ENCODE measurements around the gene RAB15.
A peak's percentile ranks its signal among the peaks of the same experiment; 100 is the strongest.

DNA sequence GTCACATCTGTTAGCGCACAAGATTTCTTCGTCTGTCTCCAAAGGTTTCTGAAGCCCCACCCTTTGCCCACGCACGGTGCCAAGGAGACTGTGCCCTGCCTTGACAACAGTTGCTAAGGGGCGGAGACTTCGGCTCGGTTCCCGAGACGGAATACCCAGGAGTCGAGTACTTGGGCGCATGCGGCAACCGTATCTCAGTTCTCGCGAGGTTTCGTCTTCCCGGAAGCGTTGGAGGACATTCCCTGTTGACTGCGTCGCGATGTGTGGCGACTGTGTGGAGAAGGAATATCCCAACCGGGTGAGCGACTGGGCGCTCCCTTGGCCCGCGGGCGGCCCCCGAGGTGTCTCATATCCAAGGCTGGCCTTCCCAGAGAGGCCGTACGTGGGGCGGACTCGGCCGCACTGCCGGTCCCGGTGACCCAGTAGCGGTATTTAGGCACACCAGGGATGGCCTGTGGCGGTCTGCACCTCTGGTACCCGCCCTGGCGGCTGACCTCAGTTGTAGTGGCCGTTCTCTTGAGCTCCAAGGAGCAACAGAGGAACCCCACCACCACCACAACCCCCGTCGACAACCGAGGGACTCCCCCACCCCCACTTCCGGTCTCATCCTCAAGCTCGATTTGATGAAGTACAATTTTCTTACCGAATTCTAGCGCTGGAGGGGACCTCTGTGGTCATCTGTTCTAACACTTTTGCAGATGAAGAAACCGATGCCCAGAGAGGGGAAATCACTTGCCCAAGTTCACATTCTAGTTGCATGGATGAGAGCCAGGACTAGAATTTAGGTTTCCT lies 57.7 kb downstream of the RAB15 start, which contains the start of gene CHURC1:
- TF ChIP-seq POLR2A (IDR thresholded peaks at IDR 0.05): peak; percentile 82 to 91
- TF ChIP-seq, protein P1, sequence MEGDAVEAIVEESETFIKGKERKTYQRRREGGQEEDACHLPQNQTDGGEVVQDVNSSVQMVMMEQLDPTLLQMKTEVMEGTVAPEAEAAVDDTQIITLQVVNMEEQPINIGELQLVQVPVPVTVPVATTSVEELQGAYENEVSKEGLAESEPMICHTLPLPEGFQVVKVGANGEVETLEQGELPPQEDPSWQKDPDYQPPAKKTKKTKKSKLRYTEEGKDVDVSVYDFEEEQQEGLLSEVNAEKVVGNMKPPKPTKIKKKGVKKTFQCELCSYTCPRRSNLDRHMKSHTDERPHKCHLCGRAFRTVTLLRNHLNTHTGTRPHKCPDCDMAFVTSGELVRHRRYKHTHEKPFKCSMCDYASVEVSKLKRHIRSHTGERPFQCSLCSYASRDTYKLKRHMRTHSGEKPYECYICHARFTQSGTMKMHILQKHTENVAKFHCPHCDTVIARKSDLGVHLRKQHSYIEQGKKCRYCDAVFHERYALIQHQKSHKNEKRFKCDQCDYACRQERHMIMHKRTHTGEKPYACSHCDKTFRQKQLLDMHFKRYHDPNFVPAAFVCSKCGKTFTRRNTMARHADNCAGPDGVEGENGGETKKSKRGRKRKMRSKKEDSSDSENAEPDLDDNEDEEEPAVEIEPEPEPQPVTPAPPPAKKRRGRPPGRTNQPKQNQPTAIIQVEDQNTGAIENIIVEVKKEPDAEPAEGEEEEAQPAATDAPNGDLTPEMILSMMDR (IDR thresholded peaks at IDR 0.05): peak in 1 of 6 experiments; percentile 12
